Islet precursor cell (in vitro differentiated cells): ENCODE results near the gene AP3B1.
"Not testable (repeated sequence)": the region's sequence is repeated elsewhere in the genome, so short reads cannot be mapped to it uniquely, and the experiment has no call there.

Experiments used
- DNase-seq: peaks from one replicate; pipeline ENCODE4 v3.0.0-alpha.2; 2018

AP3B1 gene

DNA sequence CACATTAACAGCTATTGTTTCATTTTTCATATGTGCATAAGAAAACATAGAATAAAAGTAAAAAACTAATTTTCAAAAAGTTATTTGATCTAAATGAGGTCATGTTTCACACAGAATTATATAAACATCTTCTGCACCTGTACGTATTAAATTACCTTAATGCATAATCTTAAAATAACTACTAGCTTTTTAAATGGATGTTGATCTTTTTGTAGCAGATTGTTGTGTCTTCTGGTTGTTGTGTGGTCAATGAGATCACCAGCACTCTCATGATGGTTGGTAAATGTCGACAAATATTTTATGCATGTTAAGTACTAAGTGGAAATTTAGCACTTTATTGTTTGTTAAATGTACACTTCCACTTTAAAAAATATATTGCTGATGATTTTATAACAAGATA lies 162.0 kb downstream of the AP3B1 start:
- no peak for DNase-seq

DNA sequence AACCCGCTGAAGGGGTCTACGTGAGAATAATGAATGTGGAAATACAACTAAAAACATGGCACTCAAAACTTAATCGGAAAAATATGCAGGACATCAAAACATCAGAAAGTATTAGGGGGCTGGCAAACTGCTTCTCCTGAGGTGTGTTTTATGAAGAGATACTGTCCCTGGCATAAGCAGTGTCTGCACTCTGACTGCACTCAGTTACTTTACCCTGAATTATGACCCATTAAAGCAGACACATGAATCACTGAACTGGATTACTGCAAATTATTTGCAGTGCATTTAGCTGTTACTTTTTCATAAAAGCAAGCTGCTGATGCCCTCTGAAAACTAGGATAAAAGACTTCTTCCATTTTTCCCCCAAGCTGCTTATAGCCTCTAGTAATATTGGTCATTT lies 164.9 kb downstream of the AP3B1 start:
- no peak for DNase-seq

DNA sequence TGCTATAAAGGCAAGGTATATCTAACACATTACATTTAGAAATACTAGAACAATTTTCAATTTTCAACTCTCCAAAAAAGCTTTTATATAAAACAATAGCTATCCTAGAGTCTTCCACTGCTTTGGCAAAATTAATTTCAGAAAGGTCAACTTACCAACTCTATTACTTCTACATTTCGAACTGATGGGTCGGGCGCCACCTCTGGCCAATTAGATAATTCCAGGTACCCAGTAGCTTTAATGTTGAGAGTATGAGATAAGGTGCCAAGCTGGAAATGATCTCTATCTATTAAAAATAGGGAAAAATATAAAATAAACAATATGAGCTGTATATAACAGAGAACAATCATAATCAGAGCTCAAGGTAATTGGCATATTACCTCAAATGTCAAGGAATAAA lies 166.6 kb downstream of the AP3B1 start:
- DNase-seq = peak; percentile 52

DNA sequence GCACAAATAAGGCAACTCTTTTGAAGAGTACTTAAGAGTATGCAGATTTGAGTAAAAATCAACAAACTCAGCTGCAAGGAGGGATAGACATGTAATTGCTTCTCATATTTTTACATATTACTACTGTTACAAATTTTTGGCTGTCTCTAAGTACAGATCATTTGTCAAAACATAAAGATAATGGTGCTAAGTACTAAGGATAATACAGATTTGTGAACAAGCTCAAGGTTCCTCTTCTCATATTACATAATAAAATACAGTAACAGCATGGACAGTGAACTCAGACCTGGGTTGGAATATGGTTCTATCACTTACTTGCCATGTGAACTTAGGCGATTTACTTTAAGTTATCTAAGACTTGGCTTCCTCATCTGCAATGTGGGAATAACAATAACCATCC lies 168.0 kb downstream of the AP3B1 start:
- DNase-seq = no peak

DNA sequence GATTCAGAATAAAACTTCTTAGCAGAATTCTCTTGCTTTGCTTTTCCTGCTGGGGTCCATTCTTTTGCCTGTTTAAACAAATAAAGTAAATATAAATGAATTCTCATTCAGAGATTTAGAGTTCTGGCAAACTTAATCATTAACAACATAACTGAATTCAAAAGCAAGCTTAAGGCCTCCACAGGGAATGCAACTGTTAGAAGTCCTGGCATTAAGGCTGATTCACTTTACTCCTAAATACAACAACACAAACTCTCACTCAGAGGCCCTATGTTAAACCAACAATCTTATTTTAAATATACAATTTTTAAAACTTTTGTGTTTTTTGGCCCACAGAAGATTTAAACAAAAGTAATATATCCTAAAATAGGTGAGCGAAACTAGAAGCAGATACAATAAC lies 178.3 kb downstream of the AP3B1 start:
- DNase-seq = no peak

DNA sequence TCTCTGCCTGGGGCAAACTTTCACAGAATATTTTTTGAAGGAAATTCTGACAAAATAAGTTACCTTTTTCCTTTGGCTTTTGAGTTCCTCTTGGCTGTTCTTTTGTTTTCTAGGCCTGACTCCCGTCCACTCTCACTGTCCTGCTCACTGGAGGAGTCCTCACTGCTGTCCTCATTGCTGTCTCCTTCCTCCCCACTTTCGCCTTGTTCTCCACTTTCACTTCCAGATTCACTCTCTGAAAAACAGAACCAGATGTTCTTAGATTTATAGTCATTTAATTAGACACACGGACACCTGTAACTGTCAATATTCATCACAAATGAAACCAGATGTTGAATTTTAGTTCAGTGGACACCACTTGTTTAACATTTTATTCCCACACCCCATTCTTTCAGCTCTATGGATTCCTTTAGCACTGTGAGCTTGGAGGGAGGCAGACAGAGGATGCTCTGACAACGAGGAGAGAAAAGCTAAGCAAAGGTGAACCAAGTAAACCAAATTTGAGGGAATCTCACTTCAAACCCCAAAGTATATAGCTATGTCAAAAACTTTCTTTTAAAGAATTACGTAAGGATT lies 180.7 kb downstream of the AP3B1 start:
- DNase-seq = no peak

DNA sequence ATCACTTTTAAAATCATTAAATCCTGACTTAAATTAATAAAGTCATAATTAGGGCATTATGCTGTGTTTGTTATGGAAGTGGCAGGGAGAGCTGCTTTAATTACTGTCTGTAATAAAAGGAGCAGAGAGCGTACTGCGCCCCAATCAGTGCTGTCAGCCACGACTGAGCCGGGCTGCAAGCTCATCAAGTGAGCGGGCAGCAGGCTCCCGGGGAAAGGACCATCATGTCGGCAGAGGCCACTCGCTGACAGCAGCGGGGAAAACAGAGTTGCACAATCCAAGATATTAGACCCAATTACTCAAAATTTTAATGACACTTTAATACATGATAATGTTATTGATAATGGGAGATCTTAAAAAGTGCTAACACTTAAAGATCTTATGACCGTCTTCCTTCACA lies 181.6 kb downstream of the AP3B1 start:
- DNase-seq = no peak

DNA sequence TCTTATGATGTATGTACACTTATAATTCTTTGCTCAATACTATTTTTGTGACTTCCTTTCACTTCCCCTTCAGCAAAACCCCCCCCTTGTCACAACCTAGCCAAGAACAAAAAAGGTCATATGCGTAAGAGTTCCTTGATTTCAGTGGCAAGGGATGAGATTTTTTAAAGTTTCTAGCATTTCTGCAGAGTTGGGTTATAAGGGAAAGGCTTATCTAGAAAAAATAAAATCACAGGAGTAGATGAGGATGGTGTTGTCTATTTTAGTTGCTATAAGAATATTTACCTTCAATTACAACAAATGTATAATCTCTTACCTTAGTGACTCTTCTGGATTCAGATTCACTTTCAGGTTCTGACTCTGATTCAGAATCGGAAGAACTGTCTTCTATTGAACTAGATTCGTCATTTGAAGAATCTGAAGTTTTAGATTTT lies 184.6 kb downstream of the AP3B1 start:
- DNase-seq = no peak

DNA sequence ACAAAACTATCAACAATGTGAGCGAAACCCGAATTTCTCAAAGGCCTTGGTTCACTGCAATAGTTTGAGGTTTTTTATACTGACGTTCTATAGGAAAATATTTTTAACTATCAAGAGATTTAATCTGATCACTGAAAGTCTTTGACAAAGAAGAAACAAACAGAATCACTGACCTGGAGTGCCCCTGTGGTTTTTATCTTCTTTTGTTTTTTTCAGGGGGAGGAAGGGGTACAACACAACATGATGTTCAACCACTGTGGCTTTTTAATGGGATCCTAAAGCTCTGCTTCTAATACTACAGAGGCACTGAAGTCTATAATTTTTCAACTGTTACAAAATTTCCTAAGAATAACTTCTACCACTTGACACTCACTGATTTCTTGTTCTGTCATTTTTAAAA lies 185.9 kb downstream of the AP3B1 start:
- no peak for DNase-seq

DNA sequence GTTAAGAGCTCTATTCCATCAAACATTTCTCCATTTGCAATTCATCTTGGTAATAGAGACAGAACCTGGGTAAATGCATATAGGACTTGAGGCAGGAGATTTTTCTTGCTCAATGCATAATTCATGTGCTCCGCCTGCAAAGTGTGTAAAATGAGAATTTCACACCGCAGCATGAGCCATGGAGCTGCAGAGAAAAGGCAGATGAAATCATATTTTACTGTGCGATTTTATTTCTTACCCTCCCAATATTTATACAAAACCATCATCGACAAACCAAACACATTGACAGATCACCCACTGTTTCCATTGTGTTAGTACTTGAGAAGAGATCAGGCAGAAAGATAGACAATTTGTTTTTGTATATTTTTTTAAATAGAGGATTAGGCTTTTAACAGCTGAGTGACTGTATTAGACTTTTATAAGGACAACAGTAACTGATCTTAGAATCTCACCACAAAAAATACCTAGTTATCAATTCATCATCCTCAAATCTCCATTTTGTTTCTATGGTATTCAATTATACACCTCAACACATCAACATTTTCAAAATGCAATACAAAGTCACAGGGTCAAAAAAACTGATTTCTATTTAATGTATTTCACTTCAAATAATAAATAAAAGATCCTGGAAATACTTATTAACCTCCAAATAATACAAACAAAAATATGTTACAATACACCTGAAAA lies 191.1 kb downstream of the AP3B1 start:
- no peak for DNase-seq

DNA sequence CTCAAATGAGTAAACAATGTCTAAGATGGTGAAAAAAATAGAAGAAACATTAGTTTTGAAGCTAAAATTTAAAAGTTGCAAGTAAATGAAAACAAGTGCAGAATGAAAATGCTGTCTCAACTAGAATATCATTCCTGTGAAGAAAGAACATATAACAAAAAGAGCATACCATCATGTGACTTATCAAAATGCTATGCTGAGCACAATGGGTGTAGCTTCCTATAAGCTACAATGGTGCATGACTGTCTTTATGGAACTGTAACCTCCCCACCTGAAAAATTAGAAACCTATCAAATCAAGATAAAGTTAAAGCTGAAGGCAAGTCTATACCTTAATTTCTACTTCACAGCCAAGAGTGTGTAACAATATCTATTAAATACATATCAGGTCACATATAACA lies 192.0 kb downstream of the AP3B1 start:
- no peak for DNase-seq

DNA sequence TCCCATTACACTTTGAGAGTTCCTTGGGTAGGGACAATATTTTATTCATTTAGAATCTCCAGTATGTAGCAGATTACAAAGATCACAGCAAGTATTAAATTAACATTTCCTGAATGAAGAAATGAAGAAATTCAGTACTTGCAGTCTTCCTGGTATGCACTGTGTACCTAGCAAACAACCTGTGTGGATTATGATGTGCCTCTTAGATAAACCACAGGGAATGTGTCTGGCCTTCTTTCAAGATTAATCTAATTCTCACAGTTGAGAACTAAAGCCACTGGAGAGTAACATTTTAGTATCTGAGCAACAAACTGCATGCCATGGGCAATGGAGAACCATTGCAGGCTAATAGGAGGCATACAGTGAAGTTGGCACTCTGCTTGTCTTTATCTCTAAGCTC lies 199.4 kb downstream of the AP3B1 start:
- no peak for DNase-seq

DNA sequence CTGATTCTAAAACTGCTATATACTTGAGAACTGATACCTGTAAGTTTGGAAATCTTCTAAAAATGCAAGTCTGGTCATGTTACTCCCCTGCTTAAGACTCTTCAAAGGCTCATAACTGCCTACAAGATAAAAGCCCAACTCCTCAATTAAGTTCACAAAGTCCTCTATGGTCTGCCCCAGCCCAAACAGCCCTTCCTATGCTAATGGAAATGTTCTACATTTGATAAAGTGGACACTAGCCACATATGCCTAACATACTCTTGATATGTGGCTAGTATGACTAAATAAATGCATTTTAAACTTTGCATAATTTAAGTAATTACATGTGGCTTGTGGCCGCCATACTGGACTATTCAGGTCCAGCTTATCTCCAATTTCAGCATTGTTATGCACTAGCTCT lies 204.5 kb downstream of the AP3B1 start:
- no peak for DNase-seq

DNA sequence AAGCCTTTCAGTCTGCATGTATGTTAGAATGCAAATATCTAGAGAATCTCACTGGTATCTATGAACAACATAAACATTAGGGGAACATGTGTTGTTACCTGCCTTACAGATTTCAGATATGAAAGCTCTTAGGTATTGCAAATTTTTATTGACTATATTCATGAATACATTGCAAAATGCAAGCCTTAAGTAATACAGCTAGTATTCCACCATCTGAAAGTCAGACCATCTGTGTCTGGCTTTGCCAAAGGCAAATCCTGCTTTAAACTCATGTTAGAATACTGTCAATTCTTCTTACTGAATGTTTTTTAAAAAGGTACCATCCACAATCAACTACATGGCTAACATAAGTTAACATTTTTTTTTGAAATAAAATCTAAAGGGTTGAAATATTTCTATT lies 215.6 kb downstream of the AP3B1 start:
- DNase-seq = no peak

DNA sequence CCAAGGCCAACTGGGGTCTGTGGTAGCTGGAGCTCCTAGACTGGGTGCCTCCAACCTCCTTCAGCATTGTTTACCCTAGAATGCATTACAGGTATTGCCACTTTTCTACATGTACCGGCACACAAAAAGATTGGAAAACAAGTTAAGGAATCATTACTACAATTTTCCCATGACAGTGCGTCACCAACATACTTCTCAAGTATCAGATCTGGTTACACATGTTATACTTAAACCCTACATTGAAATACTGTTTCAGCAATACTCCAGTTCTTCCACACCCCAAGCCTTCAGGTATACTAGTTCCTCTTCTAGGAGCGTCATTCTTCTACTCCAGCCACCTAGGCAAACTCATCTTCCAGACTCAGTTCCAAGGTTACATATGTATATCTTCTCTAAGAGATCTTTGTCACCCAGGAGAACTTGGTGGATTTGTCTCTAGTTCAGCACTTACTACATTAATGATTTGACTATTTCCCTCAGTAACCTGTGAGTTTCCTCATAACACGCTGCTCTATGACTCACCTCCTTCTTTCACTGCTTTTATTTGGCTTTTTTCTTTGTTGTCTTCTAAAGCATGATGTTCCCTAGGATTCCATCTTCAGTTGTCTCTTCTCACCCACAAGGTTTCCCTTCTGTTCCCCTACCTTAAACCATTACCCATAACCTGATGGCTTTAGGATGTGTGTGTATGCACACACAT lies 217.0 kb downstream of the AP3B1 start:
- DNase-seq = no peak

DNA sequence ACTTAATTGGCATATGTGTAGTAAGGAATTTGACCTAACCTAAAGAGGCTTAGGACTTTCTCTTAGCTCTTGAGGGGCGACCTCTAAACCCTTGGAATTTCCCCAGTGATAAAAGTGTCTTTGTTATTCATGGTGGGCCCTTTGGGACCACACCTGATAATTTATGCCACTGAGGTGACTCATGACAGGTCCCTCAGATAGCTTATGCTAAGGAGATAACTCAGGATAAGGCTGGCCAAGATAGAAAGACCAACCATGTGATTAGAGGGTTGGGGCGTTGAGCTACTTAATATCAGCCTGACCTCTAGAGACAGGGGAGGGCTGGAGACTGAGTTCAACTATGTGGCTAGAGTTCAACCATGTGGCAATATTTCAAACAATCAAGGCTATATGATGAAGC lies 218.1 kb downstream of the AP3B1 start:
- no peak for DNase-seq

DNA sequence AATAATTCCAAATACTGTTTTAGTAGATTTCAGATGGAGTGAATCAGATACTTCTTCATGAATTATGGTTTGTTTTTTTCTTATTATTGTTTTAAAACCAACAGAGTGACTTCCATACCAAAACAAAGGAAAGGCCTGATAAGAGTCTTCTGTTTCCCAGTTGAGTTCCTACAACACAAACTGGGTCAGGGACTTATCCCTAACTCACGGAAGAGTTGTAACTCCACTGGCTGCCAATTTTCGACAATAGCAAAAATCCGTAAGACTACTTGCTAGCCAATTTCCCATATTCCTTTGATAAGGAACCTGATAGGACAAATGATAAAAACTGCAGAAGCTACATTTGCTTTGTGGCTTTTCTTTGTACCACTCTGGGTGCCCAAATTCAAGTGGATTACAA lies 219.2 kb downstream of the AP3B1 start:
- DNase-seq = no peak

DNA sequence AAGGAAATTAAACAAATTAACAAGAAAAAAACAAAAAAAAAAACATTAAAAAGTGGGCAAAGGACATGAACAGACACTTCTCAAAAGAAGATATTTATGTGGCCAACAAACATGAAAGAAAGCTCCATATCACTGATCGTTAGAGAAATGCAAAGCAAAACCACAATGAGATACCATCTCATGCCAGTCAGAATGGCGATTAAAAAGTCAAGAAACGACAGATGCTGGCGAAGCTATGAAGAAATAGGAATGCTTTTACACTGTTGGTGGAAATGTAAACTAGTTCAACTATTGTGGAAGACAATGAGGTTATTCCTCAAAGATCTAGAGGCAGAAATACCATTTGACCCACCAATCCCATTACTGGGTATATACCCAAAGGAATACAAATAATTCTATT lies 223.8 kb downstream of the AP3B1 start:
- DNase-seq = not testable (repeated sequence)

DNA sequence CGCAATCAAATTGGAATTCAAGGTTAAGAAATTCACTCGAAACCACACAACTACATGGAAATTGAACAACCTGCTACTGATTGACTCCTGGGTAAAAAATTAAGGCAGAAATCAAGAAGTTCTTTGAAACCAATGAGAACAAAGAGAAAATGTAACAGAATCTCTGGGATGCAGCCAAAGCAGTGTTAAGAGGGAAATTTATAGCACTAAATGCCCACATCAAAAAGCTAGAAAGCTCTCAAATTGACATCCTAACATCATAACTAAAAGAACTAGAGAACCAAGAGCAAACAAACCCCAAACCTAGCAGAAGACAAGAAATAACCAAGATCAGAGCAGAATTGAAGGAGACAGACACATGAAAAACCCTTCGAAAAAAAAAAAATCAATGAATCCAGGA lies 226.9 kb downstream of the AP3B1 start:
- not testable (repeated sequence) for DNase-seq

DNA sequence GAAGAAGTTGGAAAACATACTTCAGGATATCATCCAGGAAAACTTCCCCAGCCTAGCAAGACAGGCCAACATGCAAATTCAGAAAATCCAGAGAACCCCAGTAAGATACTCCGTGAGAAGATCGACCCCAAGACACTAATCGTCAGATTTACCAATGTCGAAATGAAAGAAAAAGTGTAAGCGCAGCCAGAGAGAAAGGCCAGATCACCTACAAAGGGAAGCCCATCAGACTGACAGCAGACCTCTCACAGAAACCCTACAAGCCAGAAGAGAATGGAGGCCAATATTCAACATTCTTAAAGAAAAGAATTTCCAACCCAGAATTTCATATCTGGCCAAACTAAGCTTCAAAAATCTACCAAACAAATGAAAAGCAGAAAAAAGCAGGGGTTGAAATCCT lies 227.8 kb downstream of the AP3B1 start:
- DNase-seq = not testable (repeated sequence)

DNA sequence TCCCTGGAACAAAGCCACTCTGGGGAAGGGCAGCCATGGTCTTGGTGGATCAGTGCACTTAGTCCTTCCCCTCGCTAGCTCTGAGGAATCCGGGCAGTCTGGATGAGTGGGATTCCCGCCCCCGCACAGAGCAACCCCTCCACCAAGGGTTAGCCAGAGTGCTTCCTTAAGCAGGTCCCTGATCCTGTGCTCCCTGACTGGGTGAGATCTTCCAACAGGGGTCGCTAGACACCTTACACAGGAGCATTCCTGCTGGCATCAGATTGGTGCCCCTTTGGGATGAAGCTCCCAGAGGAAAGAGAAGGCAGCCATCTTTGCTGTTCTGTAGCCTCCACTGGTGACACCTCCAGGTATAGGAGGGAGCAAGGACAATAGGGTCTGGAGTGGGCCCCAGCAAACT lies 228.8 kb downstream of the AP3B1 start:
- DNase-seq = no peak

DNA sequence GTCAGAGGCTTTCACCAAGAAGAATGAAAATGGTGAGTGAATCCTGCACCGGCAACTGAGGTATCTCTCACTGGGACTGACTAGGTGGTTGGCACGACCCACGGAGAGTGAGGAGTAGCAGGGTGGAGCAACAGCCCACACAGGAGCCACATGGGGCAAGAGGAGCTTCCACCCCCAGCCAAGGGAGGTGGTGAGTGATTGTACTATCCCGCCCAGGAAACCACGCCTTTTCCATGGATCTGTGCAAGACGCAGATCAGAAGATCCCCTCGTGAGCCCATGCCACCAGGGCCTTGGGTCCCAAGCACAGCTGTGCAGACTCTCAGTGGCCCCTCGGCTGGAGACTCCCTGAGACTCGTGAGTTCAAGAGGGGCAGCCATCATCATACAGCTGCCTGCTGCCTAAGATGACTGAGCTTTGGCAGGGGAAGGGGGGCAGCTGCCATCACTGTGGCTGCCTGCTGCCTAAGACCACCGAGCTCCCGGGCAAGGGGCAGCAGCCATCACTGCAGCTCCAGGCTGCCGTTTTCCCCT lies 229.5 kb downstream of the AP3B1 start:
- no peak for DNase-seq

DNA sequence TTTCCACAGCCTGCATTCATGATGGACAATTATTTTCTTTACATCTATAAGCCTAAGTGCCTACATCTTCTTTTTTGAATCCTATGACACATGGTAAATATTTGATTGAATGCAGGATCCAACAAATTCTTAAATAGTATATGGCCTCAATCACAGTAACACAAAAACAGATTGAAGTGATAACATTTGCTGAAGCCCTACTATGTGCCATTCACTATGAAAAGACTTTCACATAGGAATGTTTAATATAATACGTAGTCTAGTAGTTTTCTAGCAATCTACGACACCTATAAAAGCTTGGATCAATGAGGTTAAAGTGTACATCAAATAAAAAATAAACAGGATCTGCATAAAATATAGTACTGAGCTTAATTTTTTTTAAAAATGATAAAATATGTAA lies 231.0 kb downstream of the AP3B1 start:
- no peak for DNase-seq

DNA sequence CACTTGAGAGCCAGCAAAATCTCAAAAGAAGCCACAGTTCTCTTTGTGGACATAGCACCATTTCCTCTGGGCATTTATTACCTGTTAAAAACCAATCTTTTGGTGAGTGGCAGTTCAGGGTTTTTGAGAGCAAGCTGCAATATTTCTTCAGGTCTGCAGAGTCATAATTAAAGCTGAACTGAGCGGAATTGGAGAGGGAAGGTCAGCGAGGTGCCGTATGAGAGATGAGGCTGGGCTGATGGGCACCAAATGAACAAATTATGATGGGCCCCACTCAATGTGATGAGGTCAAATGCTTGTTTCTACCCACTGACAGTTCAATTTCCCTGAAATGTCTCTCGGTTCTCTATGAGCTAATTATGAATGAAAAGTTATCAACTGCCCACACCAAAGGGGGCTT lies 231.9 kb downstream of the AP3B1 start:
- no peak for DNase-seq
